Astrocyte (in vitro differentiated cells and primary cell): ENCODE data around the gene CORO2B. TPM values are rescaled to one million over a fixed set of nuclear protein-coding genes. Genes with fewer than 3 reads are reported as not detected.
A peak's percentile ranks its signal among the peaks of the same experiment; 100 is the strongest.

Source experiments
- DNase-seq: peaks from one replicate; pipeline ENCODE4 v3.0.0-alpha.2; 2010; ENCODE audit warnings: low read depth
- FAIRE-seq: peaks from 2 replicates; lab custom pipeline; 2011; peaks lifted over from hg19 to GRCh38; lab: Jason Lieb, UNC
- H2AFZ ChIP-seq: 2 replicates; pipeline ENCODE4 v1.6.0; 2012; ENCODE audit warnings: low read depth, low read length, inconsistent platforms
- H3K27ac ChIP-seq: 2 replicates; pipeline ENCODE4 v1.5.1; 2011; ENCODE audit warnings: low read depth, low read length, inconsistent platforms
- H3K27me3 ChIP-seq: 2 replicates; pipeline ENCODE4 v1.6.0; 2011; ENCODE audit warnings: low read length, inconsistent platforms; ENCODE audit not compliant: insufficient read depth
- H3K36me3 ChIP-seq: 2 replicates; pipeline ENCODE4 v1.5.1; 2011; ENCODE audit warnings: low read length, inconsistent platforms; ENCODE audit not compliant: insufficient read depth
- H3K4me1 ChIP-seq: 2 replicates; pipeline ENCODE4 v1.5.1; 2011; ENCODE audit warnings: low read length, inconsistent platforms; ENCODE audit not compliant: insufficient read depth
- H3K4me2 ChIP-seq: 2 replicates; pipeline ENCODE4 v1.6.0; 2012; ENCODE audit warnings: low read length, inconsistent platforms
- H3K4me3 ChIP-seq: 2 replicates; pipeline ENCODE4 v1.5.1; 2011; ENCODE audit warnings: low read depth, mild to moderate bottlenecking, low read length, inconsistent platforms; ENCODE audit not compliant: insufficient read depth
- H3K79me2 ChIP-seq: 2 replicates; pipeline ENCODE4 v1.6.0; 2012; ENCODE audit warnings: mild to moderate bottlenecking, low read length, inconsistent platforms; ENCODE audit not compliant: insufficient read depth
- H3K9ac ChIP-seq: 2 replicates; pipeline ENCODE4 v1.6.0; 2012; ENCODE audit warnings: mild to moderate bottlenecking, low read length, inconsistent platforms
- H3K9me3 ChIP-seq: 2 replicates; pipeline ENCODE4 v1.5.1; 2012; ENCODE audit warnings: low read depth, mild to moderate bottlenecking, low read length, inconsistent platforms; ENCODE audit not compliant: insufficient read depth
- H4K20me1 ChIP-seq: 2 replicates; pipeline ENCODE4 v1.6.0; 2012; ENCODE audit warnings: low read length, inconsistent platforms; ENCODE audit not compliant: insufficient read depth
- H3K27ac Mint-ChIP-seq: one replicate; pipeline ENCODE4 v1.8.0; 2021; ENCODE audit warnings: mild to moderate bottlenecking, mixed read lengths; ENCODE audit not compliant: unreplicated experiment
- H3K27me3 Mint-ChIP-seq: one replicate; pipeline ENCODE4 v1.8.0; 2021; ENCODE audit warnings: low read depth, mixed read lengths; ENCODE audit not compliant: unreplicated experiment
- H3K36me3 Mint-ChIP-seq: one replicate; pipeline ENCODE4 v1.8.0; 2021; ENCODE audit warnings: low read depth, mixed read lengths; ENCODE audit not compliant: unreplicated experiment
- H3K4me1 Mint-ChIP-seq: one replicate; pipeline ENCODE4 v1.8.0; 2021; ENCODE audit warnings: low read depth, mixed read lengths; ENCODE audit not compliant: unreplicated experiment
- H3K4me3 Mint-ChIP-seq: one replicate; pipeline ENCODE4 v1.8.0; 2021; ENCODE audit warnings: mild to moderate bottlenecking, moderate library complexity, mixed read lengths; ENCODE audit not compliant: unreplicated experiment
- H3K9me3 Mint-ChIP-seq: one replicate; pipeline ENCODE4 v1.8.0; 2021; ENCODE audit warnings: mild to moderate bottlenecking, mixed read lengths; ENCODE audit not compliant: unreplicated experiment
- CTCF ChIP-seq: IDR thresholded peaks from 2 replicates; pipeline ENCODE4 v1.5.1; 2011; ENCODE audit warnings: low read depth, mild to moderate bottlenecking, inconsistent platforms, low read length, moderate library complexity; ENCODE audit not compliant: insufficient read depth
- EZH2 ChIP-seq: IDR thresholded peaks from 2 replicates; pipeline ENCODE4 v1.6.1; 2012; ENCODE audit warnings: mild to moderate bottlenecking, low read length, inconsistent platforms; ENCODE audit not compliant: insufficient read depth
- total RNA-seq: library from RNA; stranded (reverse); gene quantifications from 2 replicates; pipeline ENCODE4 v1.2.1, GENCODE V29; 2021

Gene CORO2B
- total RNA-seq, 1 donor from 2014 or later: 7.4 TPM

GRCh38 chr15:68580883-68581155 lies 2.0 kb downstream of the CORO2B start:
- peak overlapping the region; percentile 9 for H3K4me3 Mint-ChIP-seq
- no peaks in the 10 kb centered on the region for H3K27me3 ChIP-seq

GRCh38 chr15:68581725-68582124 lies 2.9 kb downstream of the CORO2B start:
- H3K4me1 Mint-ChIP-seq: peaks cover 25% of the 10 kb centered on the region
- H3K9ac ChIP-seq: no peak overlapping the region
- no peak overlapping the region for H3K4me3 Mint-ChIP-seq
- FAIRE-seq (no peak), DNase-seq (no peak)
- H4K20me1 ChIP-seq: peaks cover 23% of the 10 kb centered on the region
- TF ChIP-seq EZH2: no peak
- no peak for TF ChIP-seq CTCF
- peaks cover 9% of the 10 kb centered on the region for H3K27me3 Mint-ChIP-seq
- H3K36me3 ChIP-seq: no peaks in the 10 kb centered on the region
- H3K9me3 Mint-ChIP-seq: no peaks in the 10 kb centered on the region
- no peak overlapping the region for H3K27ac Mint-ChIP-seq
- no peak overlapping the region for H2AFZ ChIP-seq
- H3K27ac ChIP-seq: no peak overlapping the region
- H3K79me2 ChIP-seq: peaks cover 80% of the 10 kb centered on the region
- no peaks in the 10 kb centered on the region for H3K36me3 Mint-ChIP-seq
- H3K4me3 ChIP-seq: no peak overlapping the region
- H3K4me2 ChIP-seq: peak overlapping the region; percentile 2
- H3K9me3 ChIP-seq: no peaks in the 10 kb centered on the region
- H3K4me1 ChIP-seq: peaks cover 50% of the 10 kb centered on the region
- no peaks in the 10 kb centered on the region for H3K27me3 ChIP-seq

More at GRCh38 chr15:68580883-68581155, 2.0 kb downstream of the CORO2B start:
- Mint-ChIP-seq H3K27ac (no peak overlapping the region), H3K4me1 (peaks cover 19% of the 10 kb centered on the region), H3K36me3 (no peaks in the 10 kb centered on the region), H3K27me3 (peaks cover 14% of the 10 kb centered on the region), H3K9me3 (no peaks in the 10 kb centered on the region)
- H3K9ac ChIP-seq: no peak overlapping the region
- H3K9me3 ChIP-seq: no peaks in the 10 kb centered on the region
- DNase-seq (no peak), FAIRE-seq (no peak)
- peaks cover 24% of the 10 kb centered on the region for H4K20me1 ChIP-seq
- H3K79me2 ChIP-seq: peaks cover 73% of the 10 kb centered on the region
- H3K4me1 ChIP-seq: peaks cover 41% of the 10 kb centered on the region
- peak overlapping the region; percentile 92 for H3K4me2 ChIP-seq
- no peaks in the 10 kb centered on the region for H3K36me3 ChIP-seq
- no peak overlapping the region for H2AFZ ChIP-seq
- H3K27ac ChIP-seq: no peak overlapping the region
- TF ChIP-seq EZH2: no peak
- TF ChIP-seq CTCF: no peak
- H3K4me3 ChIP-seq: no peak overlapping the region

- Mint-ChIP-seq H3K9me3 (no peaks in the 10 kb centered on the region), H3K4me1 (peaks cover 30% of the 10 kb centered on the region), H3K36me3 (no peaks in the 10 kb centered on the region), H3K27ac (no peak overlapping the region), H3K27me3 (peaks cover 7% of the 10 kb centered on the region), H3K4me3 (no peak overlapping the region)
- TF ChIP-seq EZH2 (no peak), CTCF (no peak)
- FAIRE-seq (no peak), DNase-seq (no peak)
- no peak overlapping the region for H3K9ac ChIP-seq
- no peaks in the 10 kb centered on the region for H3K27me3 ChIP-seq
- H3K4me1 ChIP-seq: peaks cover 52% of the 10 kb centered on the region
- peaks cover 19% of the 10 kb centered on the region for H4K20me1 ChIP-seq
- H3K4me3 ChIP-seq: no peak overlapping the region
- H2AFZ ChIP-seq: no peak overlapping the region
- no peak overlapping the region for H3K4me2 ChIP-seq
- no peaks in the 10 kb centered on the region for H3K36me3 ChIP-seq
- H3K27ac ChIP-seq: no peak overlapping the region
- H3K79me2 ChIP-seq: peaks cover 84% of the 10 kb centered on the region
- no peaks in the 10 kb centered on the region for H3K9me3 ChIP-seq
Observed at GRCh38 chr15:68582236-68582635, 3.4 kb downstream of the CORO2B start.
